ENCODE results near the gene MVB12B.

The MVB12B gene

GRCh38 chr9:126378761-126379160 lies 52.1 kb downstream of the MVB12B start:
- DNase-seq (ENCODE audit: low read depth), result no peak
- TF ChIP-seq CTCF (IDR thresholded peaks at IDR 0.05; ENCODE audit: low read depth, low read length, missing control alignments), result no peak
- in situ Hi-C loops (cut with HindIII; ENCODE audit: low sequenced_read_pairs), result no loop called here

GRCh38 chr9:126379661-126380360 lies 53.2 kb downstream of the MVB12B start:
- in situ Hi-C loops (cut with HindIII; ENCODE audit: low sequenced_read_pairs), result no loop called here
- no peak overlapping the region for H3K4me3 ChIP-seq (ENCODE audit: low read depth, low read length)
- TF ChIP-seq CTCF (IDR thresholded peaks at IDR 0.05; ENCODE audit: low read depth, low read length, missing control alignments), result no peak
- no peak for DNase-seq (ENCODE audit: low read depth)

More at GRCh38 chr9:126378761-126379160, 52.1 kb downstream of the MVB12B start:
- no peak overlapping the region for H3K4me3 ChIP-seq (ENCODE audit: low read depth, low read length)

GRCh38 chr9:126380447-126380846 lies 53.8 kb downstream of the MVB12B start:
- in situ Hi-C loops (cut with HindIII; ENCODE audit: low sequenced_read_pairs), result no loop called here
- TF ChIP-seq CTCF (IDR thresholded peaks at IDR 0.05; ENCODE audit: low read depth, low read length, missing control alignments), result no peak
- no peak overlapping the region for H3K4me3 ChIP-seq (ENCODE audit: low read depth, low read length)
- no peak for DNase-seq (ENCODE audit: low read depth)

GRCh38 chr9:126381195-126381594 lies 54.6 kb downstream of the MVB12B start:
- H3K4me3 ChIP-seq (ENCODE audit: low read depth, low read length), result no peak overlapping the region
- no peak for DNase-seq (ENCODE audit: low read depth)
- in situ Hi-C loops (cut with HindIII; ENCODE audit: low sequenced_read_pairs), result no loop called here
- no peak for TF ChIP-seq CTCF (IDR thresholded peaks at IDR 0.05; ENCODE audit: low read depth, low read length, missing control alignments)

- no peak for DNase-seq (ENCODE audit: low read depth)
- H3K4me3 ChIP-seq (ENCODE audit: low read depth, low read length), result no peak overlapping the region
- in situ Hi-C loops (cut with HindIII; ENCODE audit: low sequenced_read_pairs), result no loop called here
- TF ChIP-seq CTCF (IDR thresholded peaks at IDR 0.05; ENCODE audit: low read depth, low read length, missing control alignments), result no peak
Observed at GRCh38 chr9:126383406-126384046, 56.9 kb downstream of the MVB12B start.

- no peak for DNase-seq (ENCODE audit: low read depth)
- TF ChIP-seq CTCF (IDR thresholded peaks at IDR 0.05; ENCODE audit: low read depth, low read length, missing control alignments), result no peak
- in situ Hi-C loops (cut with HindIII; ENCODE audit: low sequenced_read_pairs), result no loop called here
- no peak overlapping the region for H3K4me3 ChIP-seq (ENCODE audit: low read depth, low read length)
Observed at GRCh38 chr9:126384926-126385325, 58.3 kb downstream of the MVB12B start.

Data from astrocyte of the cerebellum (primary cell).